Measurements from ENCODE around the gene APRT. TPM values are rescaled to one million over a fixed set of nuclear protein-coding genes. Genes with fewer than 3 reads are reported as not detected.

The APRT gene
- total and polyA plus RNA-seq, 9 of the 15 experiments (the other 6 are each of a cell fraction or from before 2014, with no cell fraction given), result 41.7 to 409 (median 146) TPM

DNA sequence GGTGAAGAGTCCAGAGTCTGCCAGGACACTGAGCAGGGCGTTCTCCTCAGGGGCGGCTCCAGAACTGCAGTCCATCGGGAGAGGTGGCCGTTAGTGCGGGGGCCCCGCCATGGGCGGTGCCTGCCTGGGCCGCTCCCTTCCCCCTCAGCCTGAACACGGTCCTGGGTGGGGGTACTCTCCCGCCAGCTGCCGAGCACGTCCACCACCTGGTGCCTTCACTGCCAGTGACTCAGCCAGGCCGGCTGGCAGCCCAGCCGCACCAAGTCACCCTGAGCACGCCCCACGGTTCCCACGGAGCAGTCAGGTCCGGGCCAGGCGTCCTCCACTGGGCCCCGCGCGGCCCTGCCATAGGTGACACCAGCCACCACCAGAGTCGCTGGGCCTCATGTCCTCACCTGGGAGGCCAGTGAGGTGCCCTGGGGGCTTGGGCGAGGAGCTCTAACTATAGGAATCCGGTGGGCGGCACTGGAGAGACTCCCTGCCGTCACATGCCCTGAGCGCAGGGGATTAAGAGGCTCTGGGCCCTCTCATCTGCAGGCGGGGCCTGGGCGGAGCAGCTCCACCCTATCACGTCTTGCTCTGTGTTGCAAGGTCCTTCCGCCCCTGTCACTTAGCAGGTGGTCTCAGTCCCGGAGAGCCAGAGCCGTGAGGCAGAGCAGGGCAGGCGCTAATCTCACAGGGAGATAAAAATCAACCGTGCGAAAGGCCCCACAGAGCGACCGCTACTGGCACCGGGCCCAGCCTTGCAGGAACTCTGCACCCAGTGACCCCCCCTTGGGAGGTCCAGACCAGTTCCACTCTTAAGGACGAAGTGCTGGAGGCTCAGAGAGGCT, 41.1 kb downstream of the APRT start (continued):
- TF ChIP-seq MCM3 (IDR thresholded peaks at IDR 0.05) (no peak), NFIC (IDR thresholded peaks at IDR 0.05) (peak; percentile 96), MCM5 (IDR thresholded peaks at IDR 0.05; ENCODE audit: low read depth) (no peak), ZBTB1 (CRISPR knock-in tag; IDR thresholded peaks at IDR 0.05; ENCODE audit: borderline replicate concordance, low read depth) (no peak), CBX8 (IDR thresholded peaks at IDR 0.05; ENCODE audit: borderline replicate concordance, extremely low read depth, low read depth, low read length, poor library complexity, severe bottlenecking) (no peak), ARID1B (IDR thresholded peaks at IDR 0.05) (peak; percentile 86), U2AF2 (optimal IDR thresholded peaks at IDR 0.05; ENCODE audit: low read depth, low read length) (no peak), ZNF212 (CRISPR knock-in tag; IDR thresholded peaks at IDR 0.05) (no peak), ZNF431 (CRISPR knock-in tag; IDR thresholded peaks at IDR 0.05) (no peak), ZNF584 (CRISPR knock-in tag; IDR thresholded peaks at IDR 0.05; ENCODE audit: low read depth) (peak; percentile 35; the same call in 1 of the 2 replicates), MTA2 (IDR thresholded peaks at IDR 0.05; ENCODE audit: low read depth) (0 out of 2 replicates have a peak, but pooled peaks have one; percentile 40), SMARCB1 (IDR thresholded peaks at IDR 0.05; ENCODE audit: insufficient read length, low read depth) (no peak), ZNF551 (CRISPR knock-in tag; IDR thresholded peaks at IDR 0.05) (no peak), SMAD1 (IDR thresholded peaks at IDR 0.05; ENCODE audit: low read depth, low read length, partially characterized antibody) (peak; percentile 91), ZSCAN29 (IDR thresholded peaks at IDR 0.05) (no peak), ILF3 (IDR thresholded peaks at IDR 0.05; ENCODE audit: borderline replicate concordance) (no peak), NFIX (CRISPR knock-in tag; IDR thresholded peaks at IDR 0.05; ENCODE audit: low read depth) (no peak), TAF9B (IDR thresholded peaks at IDR 0.05; ENCODE audit: partially characterized antibody) (no peak), XRCC5 (IDR thresholded peaks at IDR 0.05; ENCODE audit: low read depth, low read length) (no peak)
- TF ChIP-seq, protein P1, sequence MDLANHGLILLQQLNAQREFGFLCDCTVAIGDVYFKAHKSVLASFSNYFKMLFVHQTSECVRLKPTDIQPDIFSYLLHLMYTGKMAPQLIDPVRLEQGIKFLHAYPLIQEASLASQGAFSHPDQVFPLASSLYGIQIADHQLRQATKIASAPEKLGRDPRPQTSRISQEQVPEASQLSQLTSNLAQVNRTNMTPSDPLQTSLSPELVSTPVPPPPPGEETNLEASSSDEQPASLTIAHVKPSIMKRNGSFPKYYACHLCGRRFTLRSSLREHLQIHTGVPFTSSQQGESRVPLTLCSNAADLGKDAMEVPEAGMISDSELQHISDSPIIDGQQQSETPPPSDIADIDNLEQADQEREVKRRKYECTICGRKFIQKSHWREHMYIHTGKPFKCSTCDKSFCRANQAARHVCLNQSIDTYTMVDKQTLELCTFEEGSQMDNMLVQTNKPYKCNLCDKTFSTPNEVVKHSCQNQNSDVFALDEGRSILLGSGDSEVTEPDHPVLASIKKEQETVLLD (IDR thresholded peaks at IDR 0.05), result peak; percentile 63; the same call in 1 of the 2 replicates
- TF ChIP-seq, protein P2, sequence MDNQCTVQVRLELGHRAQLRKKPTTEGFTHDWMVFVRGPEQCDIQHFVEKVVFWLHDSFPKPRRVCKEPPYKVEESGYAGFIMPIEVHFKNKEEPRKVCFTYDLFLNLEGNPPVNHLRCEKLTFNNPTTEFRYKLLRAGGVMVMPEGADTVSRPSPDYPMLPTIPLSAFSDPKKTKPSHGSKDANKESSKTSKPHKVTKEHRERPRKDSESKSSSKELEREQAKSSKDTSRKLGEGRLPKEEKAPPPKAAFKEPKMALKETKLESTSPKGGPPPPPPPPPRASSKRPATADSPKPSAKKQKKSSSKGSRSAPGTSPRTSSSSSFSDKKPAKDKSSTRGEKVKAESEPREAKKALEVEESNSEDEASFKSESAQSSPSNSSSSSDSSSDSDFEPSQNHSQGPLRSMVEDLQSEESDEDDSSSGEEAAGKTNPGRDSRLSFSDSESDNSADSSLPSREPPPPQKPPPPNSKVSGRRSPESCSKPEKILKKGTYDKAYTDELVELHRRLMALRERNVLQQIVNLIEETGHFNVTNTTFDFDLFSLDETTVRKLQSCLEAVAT (IDR thresholded peaks at IDR 0.05), result no peak
- TF ChIP-seq, protein P3, sequence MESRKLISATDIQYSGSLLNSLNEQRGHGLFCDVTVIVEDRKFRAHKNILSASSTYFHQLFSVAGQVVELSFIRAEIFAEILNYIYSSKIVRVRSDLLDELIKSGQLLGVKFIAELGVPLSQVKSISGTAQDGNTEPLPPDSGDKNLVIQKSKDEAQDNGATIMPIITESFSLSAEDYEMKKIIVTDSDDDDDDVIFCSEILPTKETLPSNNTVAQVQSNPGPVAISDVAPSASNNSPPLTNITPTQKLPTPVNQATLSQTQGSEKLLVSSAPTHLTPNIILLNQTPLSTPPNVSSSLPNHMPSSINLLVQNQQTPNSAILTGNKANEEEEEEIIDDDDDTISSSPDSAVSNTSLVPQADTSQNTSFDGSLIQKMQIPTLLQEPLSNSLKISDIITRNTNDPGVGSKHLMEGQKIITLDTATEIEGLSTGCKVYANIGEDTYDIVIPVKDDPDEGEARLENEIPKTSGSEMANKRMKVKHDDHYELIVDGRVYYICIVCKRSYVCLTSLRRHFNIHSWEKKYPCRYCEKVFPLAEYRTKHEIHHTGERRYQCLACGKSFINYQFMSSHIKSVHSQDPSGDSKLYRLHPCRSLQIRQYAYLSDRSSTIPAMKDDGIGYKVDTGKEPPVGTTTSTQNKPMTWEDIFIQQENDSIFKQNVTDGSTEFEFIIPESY (CRISPR knock-in tag; IDR thresholded peaks at IDR 0.05), result peak; percentile 71
- TF ChIP-seq, protein P4, sequence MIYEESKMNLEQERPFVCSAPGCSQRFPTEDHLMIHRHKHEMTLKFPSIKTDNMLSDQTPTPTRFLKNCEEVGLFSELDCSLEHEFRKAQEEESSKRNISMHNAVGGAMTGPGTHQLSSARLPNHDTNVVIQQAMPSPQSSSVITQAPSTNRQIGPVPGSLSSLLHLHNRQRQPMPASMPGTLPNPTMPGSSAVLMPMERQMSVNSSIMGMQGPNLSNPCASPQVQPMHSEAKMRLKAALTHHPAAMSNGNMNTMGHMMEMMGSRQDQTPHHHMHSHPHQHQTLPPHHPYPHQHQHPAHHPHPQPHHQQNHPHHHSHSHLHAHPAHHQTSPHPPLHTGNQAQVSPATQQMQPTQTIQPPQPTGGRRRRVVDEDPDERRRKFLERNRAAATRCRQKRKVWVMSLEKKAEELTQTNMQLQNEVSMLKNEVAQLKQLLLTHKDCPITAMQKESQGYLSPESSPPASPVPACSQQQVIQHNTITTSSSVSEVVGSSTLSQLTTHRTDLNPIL (CRISPR knock-in tag; IDR thresholded peaks at IDR 0.05), result peak; percentile 29; the same call in 1 of the 2 replicates
